HG02642 (cell line): ENCODE measurements around the gene APBA2.
"Not testable (repeated sequence)": the region's sequence is repeated elsewhere in the genome, so short reads cannot be mapped to it uniquely, and the experiment has no call there.

Source experiments
- ATAC-seq: cut with Tn5 transposase; IDR thresholded peaks from one replicate; pipeline ENCODE4 v1.9.1; 2021; ENCODE audit warnings: mild to moderate bottlenecking; ENCODE audit not compliant: unreplicated experiment, poor library complexity

Gene APBA2

GRCh38 chr15:29018995-29019976 lies 133.5 kb downstream of the APBA2 start:
- ATAC-seq = no peak

- ATAC-seq = no peak
These were observed 136.1 kb downstream of the APBA2 start for GRCh38 chr15:29021857-29022256.

GRCh38 chr15:29024662-29025061 lies 138.9 kb downstream of the APBA2 start:
- ATAC-seq = no peak

GRCh38 chr15:29025411-29025810 lies 139.6 kb downstream of the APBA2 start:
- not testable (repeated sequence) for ATAC-seq

GRCh38 chr15:29028158-29028557 lies 142.4 kb downstream of the APBA2 start:
- ATAC-seq = not testable (repeated sequence)

GRCh38 chr15:29029651-29030195 lies 143.9 kb downstream of the APBA2 start:
- no peak for ATAC-seq

- no peak for ATAC-seq
These were observed 145.9 kb downstream of the APBA2 start for GRCh38 chr15:29031502-29032228.

GRCh38 chr15:29032229-29032625 lies 146.5 kb downstream of the APBA2 start:
- ATAC-seq = no peak

GRCh38 chr15:29032751-29033150 lies 147.0 kb downstream of the APBA2 start:
- no peak for ATAC-seq

GRCh38 chr15:29034151-29034550 lies 148.4 kb downstream of the APBA2 start:
- ATAC-seq = no peak

- no peak for ATAC-seq
These were observed 149.0 kb downstream of the APBA2 start for GRCh38 chr15:29034593-29035335.

- no peak for ATAC-seq
These were observed 149.8 kb downstream of the APBA2 start for GRCh38 chr15:29035336-29036285.

GRCh38 chr15:29037997-29038705 lies 152.4 kb downstream of the APBA2 start:
- ATAC-seq = no peak

GRCh38 chr15:29039466-29040369 lies 153.9 kb downstream of the APBA2 start:
- ATAC-seq = no peak

- ATAC-seq = no peak
These were observed 154.6 kb downstream of the APBA2 start for GRCh38 chr15:29040370-29040751.

- ATAC-seq = no peak
These were observed 158.1 kb downstream of the APBA2 start for GRCh38 chr15:29043736-29044502.

GRCh38 chr15:29044503-29044901 lies 158.7 kb downstream of the APBA2 start:
- no peak for ATAC-seq
